Keratinocyte (primary cell): Measurements from ENCODE around the gene N4BP2. TPM values are rescaled to one million over a fixed set of nuclear protein-coding genes. Genes with fewer than 3 reads are reported as not detected.
A peak's percentile ranks its signal among the peaks of the same experiment; 100 is the strongest.

Source experiments
- DNase-seq: peaks from one replicate; pipeline ENCODE4 v3.0.0-alpha.2; 2011; ENCODE audit warnings: low read depth, missing footprints, low spot score
- FAIRE-seq: peaks from 2 replicates; lab custom pipeline; 2011; peaks lifted over from hg19 to GRCh38; lab: Jason Lieb, UNC
- H2AFZ ChIP-seq: 2 replicates; pipeline ENCODE4 v1.6.0; 2012; ENCODE audit warnings: low read length, control low read depth, inconsistent platforms; ENCODE audit not compliant: control insufficient read depth
- H3K27ac ChIP-seq: 2 replicates; pipeline ENCODE4 v1.5.1; 2011; ENCODE audit warnings: low read length; ENCODE audit not compliant: control insufficient read depth, insufficient read depth
- H3K27me3 ChIP-seq: 3 replicates; pipeline ENCODE4 v1.6.0; 2011; ENCODE audit warnings: low read length; ENCODE audit not compliant: control insufficient read depth, insufficient read depth; ENCODE audit errors: extremely low read depth
- H3K36me3 ChIP-seq, 2 experiments: 2 replicates in 1 of 2; 3 replicates in 1 of 2; pipeline ENCODE4 v1.5.1; 2011; ENCODE audit warnings: low read length in 2 of 2, mild to moderate bottlenecking in 1 of 2; ENCODE audit not compliant: control insufficient read depth in 2 of 2, insufficient read depth in 2 of 2; ENCODE audit errors: extremely low read depth in 1 of 2
- H3K4me1 ChIP-seq: 3 replicates; pipeline ENCODE4 v1.5.1; 2011; ENCODE audit warnings: low read length; ENCODE audit not compliant: control insufficient read depth, insufficient read depth; ENCODE audit errors: extremely low read depth
- H3K4me2 ChIP-seq: 3 replicates; pipeline ENCODE4 v1.6.0; 2011; ENCODE audit warnings: low read depth, low read length; ENCODE audit not compliant: control insufficient read depth, insufficient read depth; ENCODE audit errors: extremely low read depth
- H3K4me3 ChIP-seq, 3 experiments: fragments of 200-600 bp in 1 of 3; sonication (generic) in 1 of 3; 2 replicates in 2 of 3; 3 replicates in 1 of 3; pipeline ENCODE4 v1.5.1; 2011 to 2016; ENCODE audit warnings: low read length in 3 of 3, mild to moderate bottlenecking in 3 of 3, control low read depth in 2 of 3, inconsistent platforms in 1 of 3, low read depth in 1 of 3, mixed read lengths in 1 of 3, mixed run types in 1 of 3, moderate library complexity in 1 of 3; ENCODE audit not compliant: control insufficient read depth in 2 of 3, insufficient read depth in 2 of 3; ENCODE audit errors: extremely low read depth in 1 of 3
- H3K79me2 ChIP-seq: 2 replicates; pipeline ENCODE4 v1.6.0; 2012; ENCODE audit warnings: low read length; ENCODE audit not compliant: control insufficient read depth, insufficient read depth
- H3K9ac ChIP-seq: 3 replicates; pipeline ENCODE4 v1.6.0; 2011; ENCODE audit warnings: low read length; ENCODE audit not compliant: control insufficient read depth, insufficient read depth; ENCODE audit errors: extremely low read depth
- H3K9me1 ChIP-seq: 3 replicates; pipeline ENCODE4 v1.6.0; 2011; ENCODE audit warnings: low read length; ENCODE audit not compliant: control insufficient read depth, insufficient read depth; ENCODE audit errors: extremely low read depth
- H3K9me3 ChIP-seq: 2 replicates; pipeline ENCODE4 v1.5.1; 2012; ENCODE audit warnings: low read depth, low read length; ENCODE audit not compliant: control insufficient read depth
- H4K20me1 ChIP-seq: 3 replicates; pipeline ENCODE4 v1.6.0; 2011; ENCODE audit warnings: low read length; ENCODE audit not compliant: control insufficient read depth, insufficient read depth; ENCODE audit errors: extremely low read depth
- EZH2 ChIP-seq: IDR thresholded peaks from one replicate; pipeline ENCODE4 v1.6.1; 2012; ENCODE audit warnings: inconsistent platforms, mild to moderate bottlenecking, low read length, moderate library complexity
- dilution Hi-C: fragments of 300-500 bp; cut with MboI; formaldehyde crosslinking; loops from one replicate; pipeline ENCODE4 v1.7.0; 2020; ENCODE audit warnings: low sequenced_read_pairs; ENCODE audit not compliant: extremely low pct_ligation_motif_present
- polyA plus RNA-seq, 5 experiments: library from polyadenylated mRNA; depleted of rRNA in 3 of 5; stranded (reverse) in 3 of 5; stranded (forward) in 1 of 5; unstranded in 1 of 5; fragments of >200 nt; gene quantifications; 1 replicate in 1 of 5; 2 replicates in 3 of 5; 3 replicates in 1 of 5; pipeline versions ENCODE4 v1.2.1 to v1.2.3, GENCODE V29; 2011 to 2012; ENCODE audit warnings: missing spikeins in 2 of 5, low read depth in 1 of 5, low replicate concordance in 1 of 5
- TF ChIP-seq, protein P1 (sequence below), 3 experiments: IDR thresholded peaks in 1 of 3; conservative IDR thresholded peaks in 1 of 3; optimal IDR thresholded peaks in 1 of 3; 2 replicates in 2 of 3; 3 replicates in 1 of 3; pipeline versions ENCODE3 to v1.5.1; 2011; ENCODE audit warnings: low read length in 3 of 3, mild to moderate bottlenecking in 3 of 3, moderate library complexity in 2 of 3, control low read depth in 1 of 3, inconsistent platforms in 1 of 3; ENCODE audit not compliant: insufficient read depth in 2 of 3; ENCODE audit errors: extremely low read depth in 1 of 3

The N4BP2 gene
- polyA plus RNA-seq, 1 donor (not counting 4 experiments of a cell fraction or from before 2014, with no cell fraction given): 2.7 TPM

DNA sequence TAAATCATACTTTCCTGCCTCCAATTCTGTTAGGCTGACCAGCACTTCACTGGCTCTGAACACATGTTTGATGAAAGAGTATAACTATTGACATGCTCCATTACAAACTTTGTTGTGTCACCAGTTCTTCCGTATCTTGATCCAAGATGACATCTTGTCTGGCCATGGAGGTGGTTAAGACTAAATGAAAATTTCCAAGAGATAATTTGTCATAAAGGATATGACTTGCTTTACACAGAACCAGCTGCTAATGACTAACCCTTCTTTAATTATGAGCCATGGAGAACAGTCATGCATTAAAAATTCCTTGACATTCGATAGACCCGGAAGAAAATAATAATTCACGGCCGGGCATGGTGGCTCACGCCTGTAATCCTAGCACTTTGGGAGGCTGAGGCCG is 17.7 kb upstream of the N4BP2 start:
- Histone ChIP-seq H3K79me2 (no peaks in the 10 kb centered on the region), H2AFZ (peak overlapping the region; percentile 79), H3K9me3 (no peaks in the 10 kb centered on the region), H3K36me3 (no peaks in the 10 kb centered on the region), H3K4me1 (peaks cover 6% of the 10 kb centered on the region), H4K20me1 (no peaks in the 10 kb centered on the region), H3K9ac (peak overlapping the region; percentile 42), H3K27me3 (no peaks in the 10 kb centered on the region), H3K27ac (peak overlapping the region; percentile 83), H3K4me3 (no peak overlapping the region), H3K9me1 (no peaks in the 10 kb centered on the region), H3K4me2 (peak overlapping the region; percentile 62)
- DNase-seq (peak; percentile 83), FAIRE-seq (peak; percentile 91)
- dilution Hi-C loops: no loop called here
- no peak for TF ChIP-seq EZH2
- TF ChIP-seq, protein P1, sequence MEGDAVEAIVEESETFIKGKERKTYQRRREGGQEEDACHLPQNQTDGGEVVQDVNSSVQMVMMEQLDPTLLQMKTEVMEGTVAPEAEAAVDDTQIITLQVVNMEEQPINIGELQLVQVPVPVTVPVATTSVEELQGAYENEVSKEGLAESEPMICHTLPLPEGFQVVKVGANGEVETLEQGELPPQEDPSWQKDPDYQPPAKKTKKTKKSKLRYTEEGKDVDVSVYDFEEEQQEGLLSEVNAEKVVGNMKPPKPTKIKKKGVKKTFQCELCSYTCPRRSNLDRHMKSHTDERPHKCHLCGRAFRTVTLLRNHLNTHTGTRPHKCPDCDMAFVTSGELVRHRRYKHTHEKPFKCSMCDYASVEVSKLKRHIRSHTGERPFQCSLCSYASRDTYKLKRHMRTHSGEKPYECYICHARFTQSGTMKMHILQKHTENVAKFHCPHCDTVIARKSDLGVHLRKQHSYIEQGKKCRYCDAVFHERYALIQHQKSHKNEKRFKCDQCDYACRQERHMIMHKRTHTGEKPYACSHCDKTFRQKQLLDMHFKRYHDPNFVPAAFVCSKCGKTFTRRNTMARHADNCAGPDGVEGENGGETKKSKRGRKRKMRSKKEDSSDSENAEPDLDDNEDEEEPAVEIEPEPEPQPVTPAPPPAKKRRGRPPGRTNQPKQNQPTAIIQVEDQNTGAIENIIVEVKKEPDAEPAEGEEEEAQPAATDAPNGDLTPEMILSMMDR (optimal IDR thresholded peaks at IDR 0.05 in 1 of 3, IDR thresholded peaks at IDR 0.05 in 1 of 3, conservative IDR thresholded peaks at IDR 0.05 in 1 of 3; ENCODE audit: extremely low read depth in 1 of 3, insufficient read depth in 2 of 3, low read length in 3 of 3): no peak

DNA sequence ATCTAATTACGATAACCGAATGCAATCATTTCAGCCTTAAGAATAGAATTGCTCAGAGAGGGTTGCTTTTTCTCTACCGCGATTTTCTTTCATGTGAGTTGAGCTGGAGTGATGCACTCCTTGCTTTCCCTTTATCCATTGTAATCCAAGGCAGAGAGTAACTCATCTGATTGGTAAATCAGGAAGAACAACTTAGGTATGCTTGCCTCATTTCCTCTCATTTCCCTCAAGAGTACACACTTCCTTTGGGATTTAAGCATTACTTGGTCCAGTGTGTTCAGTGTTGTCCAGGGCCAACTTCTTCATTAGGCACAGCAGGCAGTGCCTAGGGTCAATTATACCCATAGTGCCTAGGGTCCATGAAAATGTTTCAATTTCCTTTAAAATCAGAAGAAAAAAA is 15.7 kb upstream of the N4BP2 start:
- TF ChIP-seq, protein P1 (optimal IDR thresholded peaks at IDR 0.05 in 1 of 3, IDR thresholded peaks at IDR 0.05 in 1 of 3, conservative IDR thresholded peaks at IDR 0.05 in 1 of 3; ENCODE audit: extremely low read depth in 1 of 3, insufficient read depth in 2 of 3, low read length in 3 of 3): no peak
- TF ChIP-seq EZH2: no peak
- dilution Hi-C loops: no loop called here
- Histone ChIP-seq H3K4me3 (no peak overlapping the region), H3K27ac (no peak overlapping the region), H3K79me2 (no peaks in the 10 kb centered on the region), H3K4me2 (no peak overlapping the region), H3K9me3 (no peaks in the 10 kb centered on the region), H3K27me3 (no peaks in the 10 kb centered on the region), H3K4me1 (peaks cover 6% of the 10 kb centered on the region), H3K9me1 (no peaks in the 10 kb centered on the region), H4K20me1 (no peaks in the 10 kb centered on the region), H2AFZ (no peak overlapping the region), H3K9ac (no peak overlapping the region), H3K36me3 (no peaks in the 10 kb centered on the region)
- FAIRE-seq (peak; percentile 65), DNase-seq (no peak)
